C4-2B (cell line): Measurements from ENCODE around the gene EPRS1.
"Not testable (repeated sequence)": the region's sequence is repeated elsewhere in the genome, so short reads cannot be mapped to it uniquely, and the experiment has no call there.

Experiments
- H3K27ac ChIP-seq: fragments of 450-650 bp; 2 replicates; pipeline ENCODE4 v1.5.1; 2017
- CTCF ChIP-seq: fragments of 450-650 bp; conservative IDR thresholded peaks from 2 replicates; pipeline ENCODE4 v1.5.1; 2017; ENCODE audit warnings: mild to moderate bottlenecking
- ZFX ChIP-seq: fragments of 450-650 bp; IDR thresholded peaks from 2 replicates; pipeline ENCODE4 v1.6.1; 2017

The EPRS1 gene

GRCh38 chr1:220046052-220046930 lies at the start of gene EPRS1:
Gene EPRS1, minus strand, starts transcription at chr1:220046505. Its CDS starts 117 bp downstream, at chr1:220046388.
- peak within 1 kb of the TSS; percentile 94 for H3K27ac ChIP-seq
- peak; percentile 81 for TF ChIP-seq CTCF
- TF ChIP-seq ZFX: no peak

GRCh38 chr1:220094016-220094911 lies 48.0 kb upstream of the EPRS1 start, which contains the start of gene IARS2:
Gene IARS2, plus strand, starts transcription at chr1:220094132. Its CDS starts 85 bp downstream, at chr1:220094217.
- H3K27ac ChIP-seq: peak within 1 kb of the TSS; percentile 94
- TF ChIP-seq CTCF: no peak
- TF ChIP-seq ZFX: peak; percentile 95

- peak overlapping the region; percentile 94 for H3K27ac ChIP-seq
- TF ChIP-seq ZFX (no peak), CTCF (no peak)
These were observed 47.2 kb upstream of the EPRS1 start for GRCh38 chr1:220093361-220094015.

- TF ChIP-seq CTCF: no peak
- TF ChIP-seq ZFX: no peak
These were observed 46.4 kb upstream of the EPRS1 start for GRCh38 chr1:220092694-220093093.

GRCh38 chr1:220089650-220090556 lies 43.6 kb upstream of the EPRS1 start, which contains the start of gene BPNT1:
Gene BPNT1, minus strand, starts transcription at chr1:220089788. Its CDS starts 9,942 bp downstream, at chr1:220079846.
- H3K27ac ChIP-seq: peak within 1 kb of the TSS; percentile 58
- no peak for TF ChIP-seq ZFX
- peak; percentile 32 for TF ChIP-seq CTCF

More at GRCh38 chr1:220092694-220093093, 46.4 kb upstream of the EPRS1 start:
- H3K27ac ChIP-seq: no peak overlapping the region

- not testable (repeated sequence) for H3K27ac ChIP-seq
- TF ChIP-seq CTCF: peak; percentile 39
These were observed 40.0 kb upstream of the EPRS1 start for GRCh38 chr1:220086261-220086686.
